ENCODE results near the gene NGB.
"Not testable (repeated sequence)": the region's sequence is repeated elsewhere in the genome, so short reads cannot be mapped to it uniquely, and the experiment has no call there.

Gene NGB

GRCh38 chr14:77306416-77306815 is 35.4 kb upstream of the NGB start:
- Histone ChIP-seq H3K9ac (ENCODE audit: low read depth, low read length) (no peak overlapping the region), H3K4me1 (ENCODE audit: insufficient read depth, low read length) (peaks cover 32% of the 10 kb centered on the region), H3K36me3 (ENCODE audit: insufficient read depth, low read length) (no peaks in the 10 kb centered on the region), H3K9me3 (ENCODE audit: control insufficient read depth, insufficient read depth, low read length) (no peaks in the 10 kb centered on the region)

DNA sequence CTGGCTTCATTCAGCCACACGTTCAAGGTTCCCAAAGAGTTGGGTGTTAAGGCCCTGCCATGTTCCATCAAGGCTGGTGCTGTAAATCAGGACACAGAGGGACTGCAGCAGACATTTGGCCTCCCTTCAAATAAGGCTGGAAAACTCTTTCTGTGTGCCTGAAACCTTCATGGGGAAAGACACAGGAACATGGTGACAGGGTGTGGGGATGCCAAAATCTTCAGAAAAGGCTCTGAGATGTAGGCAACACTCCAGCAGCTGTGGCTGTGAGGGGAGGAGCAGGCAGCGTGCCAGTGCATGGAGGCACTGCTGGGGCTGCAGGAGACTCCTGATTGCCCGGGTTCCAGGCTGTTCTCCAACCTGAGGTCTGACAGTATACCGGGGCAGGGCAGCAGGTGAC is 34.7 kb upstream of the NGB start:
- no peaks in the 10 kb centered on the region for H3K36me3 ChIP-seq (ENCODE audit: insufficient read depth, low read length)
- H3K4me1 ChIP-seq (ENCODE audit: insufficient read depth, low read length), result peaks cover 32% of the 10 kb centered on the region
- H3K9me3 ChIP-seq (ENCODE audit: control insufficient read depth, insufficient read depth, low read length), result no peaks in the 10 kb centered on the region
- no peak overlapping the region for H3K9ac ChIP-seq (ENCODE audit: low read depth, low read length)

DNA sequence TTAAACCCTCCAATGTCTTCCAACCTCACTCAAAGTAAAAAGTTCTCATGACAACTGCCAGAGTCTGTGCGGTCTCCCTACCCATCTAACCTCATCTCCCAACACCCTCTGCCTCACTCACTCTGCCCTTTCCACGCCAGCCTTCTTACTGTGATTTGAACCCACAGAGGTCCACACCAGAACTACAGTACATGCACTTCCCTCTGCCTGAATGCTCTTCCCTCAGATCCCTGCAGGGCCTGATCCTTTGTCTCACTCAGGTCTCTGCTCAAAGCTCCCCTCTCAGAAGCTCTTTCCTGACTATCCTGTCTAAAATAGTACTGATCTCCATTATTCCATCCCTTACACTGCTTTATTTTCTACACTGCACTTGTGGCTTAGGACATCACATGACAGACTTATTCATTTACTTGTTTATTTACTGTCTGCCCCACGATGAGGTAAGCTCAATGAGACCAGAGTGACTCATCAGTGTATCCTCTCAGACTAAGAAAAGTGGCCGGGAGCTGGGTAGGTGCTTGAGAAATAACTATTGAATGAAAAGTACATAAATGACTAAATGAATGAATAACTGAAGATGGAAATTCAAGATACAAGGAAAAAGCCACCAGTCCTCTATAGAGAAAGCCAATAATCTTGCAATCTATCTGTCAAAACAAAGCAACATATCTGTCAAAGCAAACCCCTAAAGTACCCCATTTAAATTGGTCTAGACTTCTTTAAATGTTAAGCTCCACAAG is 32.6 kb upstream of the NGB start:
- H3K9me3 ChIP-seq (ENCODE audit: control insufficient read depth, insufficient read depth, low read length), result no peaks in the 10 kb centered on the region
- no peaks in the 10 kb centered on the region for H3K36me3 ChIP-seq (ENCODE audit: insufficient read depth, low read length)

DNA sequence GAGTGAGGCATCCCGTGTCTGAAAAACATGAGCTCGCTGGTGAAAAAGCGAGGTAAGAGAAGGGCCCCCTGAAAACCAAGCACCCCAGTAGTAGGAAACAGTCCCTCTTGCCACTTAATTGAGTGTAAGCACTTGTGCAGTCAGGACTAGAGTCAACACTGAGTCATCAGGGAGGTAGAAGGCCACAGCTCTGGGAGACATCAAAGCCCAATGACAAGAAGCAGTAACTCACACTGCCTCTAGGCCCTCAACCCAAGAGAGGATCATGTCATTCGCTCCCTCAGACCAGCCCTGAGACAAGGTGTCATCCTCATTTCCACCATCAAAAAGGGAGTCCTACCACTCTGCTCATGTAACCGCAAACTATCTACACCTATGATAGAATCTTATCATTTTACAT is 31.9 kb upstream of the NGB start:
- no peak overlapping the region for H3K9ac ChIP-seq (ENCODE audit: low read depth, low read length)
- peaks cover 32% of the 10 kb centered on the region for H3K4me1 ChIP-seq (ENCODE audit: insufficient read depth, low read length)
- H3K9me3 ChIP-seq (ENCODE audit: control insufficient read depth, insufficient read depth, low read length), result no peaks in the 10 kb centered on the region
- no peaks in the 10 kb centered on the region for H3K36me3 ChIP-seq (ENCODE audit: insufficient read depth, low read length)

More for the DNA sequence above, 32.6 kb upstream of the NGB start:
- no peak overlapping the region for H3K9ac ChIP-seq (ENCODE audit: low read depth, low read length)
- H3K4me1 ChIP-seq (ENCODE audit: insufficient read depth, low read length), result peaks cover 32% of the 10 kb centered on the region

DNA sequence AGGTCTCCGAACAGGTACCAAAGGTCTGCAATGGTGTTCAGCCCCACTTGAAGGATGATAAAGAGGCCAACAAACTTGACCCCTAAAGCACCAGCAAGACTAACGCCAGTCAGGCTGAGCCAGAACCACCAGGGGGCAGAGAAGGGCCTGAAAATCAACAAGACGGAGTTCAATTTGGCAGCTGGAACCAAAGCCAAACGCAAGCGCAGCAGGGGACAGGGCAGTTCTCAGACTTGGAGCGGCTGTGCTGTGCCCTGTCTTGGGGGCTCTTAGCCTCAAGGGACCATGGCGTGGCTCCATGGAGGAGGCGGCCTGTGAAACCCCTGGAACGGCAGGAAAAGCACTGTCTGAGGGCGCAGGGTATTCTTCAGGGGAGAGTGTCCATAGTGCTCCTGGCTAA is 30.1 kb upstream of the NGB start:
- Histone ChIP-seq H3K9ac (ENCODE audit: low read depth, low read length) (no peak overlapping the region), H3K36me3 (ENCODE audit: insufficient read depth, low read length) (no peaks in the 10 kb centered on the region)

DNA sequence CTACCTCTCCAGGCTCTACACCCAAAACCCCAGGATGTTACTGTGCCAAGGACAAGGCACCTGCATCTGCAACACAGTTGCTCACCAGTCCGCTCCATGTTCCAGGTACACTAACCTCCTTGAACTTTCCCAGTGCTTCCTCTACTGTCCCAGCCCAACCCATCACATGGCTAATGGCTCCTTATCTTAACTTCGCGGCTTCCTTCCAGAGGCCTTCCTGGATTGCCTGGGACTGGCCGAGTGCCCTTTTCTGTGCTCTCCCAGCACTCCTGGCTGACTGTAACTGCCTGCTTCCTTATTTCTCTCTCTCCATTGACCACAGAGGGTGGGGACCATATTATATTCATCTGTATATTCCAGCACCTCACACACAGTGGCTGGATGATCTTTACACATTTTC is 28.8 kb upstream of the NGB start:
- no peaks in the 10 kb centered on the region for H3K9me3 ChIP-seq (ENCODE audit: control insufficient read depth, insufficient read depth, low read length)
- no peak overlapping the region for H3K9ac ChIP-seq (ENCODE audit: low read depth, low read length)
- H3K36me3 ChIP-seq (ENCODE audit: insufficient read depth, low read length), result no peaks in the 10 kb centered on the region
- peaks cover 21% of the 10 kb centered on the region for H3K4me1 ChIP-seq (ENCODE audit: insufficient read depth, low read length)

More for the DNA sequence above, 30.1 kb upstream of the NGB start:
- H3K9me3 ChIP-seq (ENCODE audit: control insufficient read depth, insufficient read depth, low read length), result no peaks in the 10 kb centered on the region
- H3K4me1 ChIP-seq (ENCODE audit: insufficient read depth, low read length), result peaks cover 21% of the 10 kb centered on the region

GRCh38 chr14:77296906-77297305 is 25.9 kb upstream of the NGB start:
- H3K4me1 ChIP-seq (ENCODE audit: insufficient read depth, low read length), result peaks cover 4% of the 10 kb centered on the region; the same call in 1 of the 2 replicates
- no peaks in the 10 kb centered on the region for H3K9me3 ChIP-seq (ENCODE audit: control insufficient read depth, insufficient read depth, low read length)
- H3K9ac ChIP-seq (ENCODE audit: low read depth, low read length), result no peak overlapping the region
- H3K36me3 ChIP-seq (ENCODE audit: insufficient read depth, low read length), result no peaks in the 10 kb centered on the region

GRCh38 chr14:77296155-77296554 is 25.1 kb upstream of the NGB start:
- no peak overlapping the region for H3K9ac ChIP-seq (ENCODE audit: low read depth, low read length)
- no peaks in the 10 kb centered on the region for H3K4me1 ChIP-seq (ENCODE audit: insufficient read depth, low read length)
- H3K9me3 ChIP-seq (ENCODE audit: control insufficient read depth, insufficient read depth, low read length), result no peaks in the 10 kb centered on the region
- no peaks in the 10 kb centered on the region for H3K36me3 ChIP-seq (ENCODE audit: insufficient read depth, low read length)

DNA sequence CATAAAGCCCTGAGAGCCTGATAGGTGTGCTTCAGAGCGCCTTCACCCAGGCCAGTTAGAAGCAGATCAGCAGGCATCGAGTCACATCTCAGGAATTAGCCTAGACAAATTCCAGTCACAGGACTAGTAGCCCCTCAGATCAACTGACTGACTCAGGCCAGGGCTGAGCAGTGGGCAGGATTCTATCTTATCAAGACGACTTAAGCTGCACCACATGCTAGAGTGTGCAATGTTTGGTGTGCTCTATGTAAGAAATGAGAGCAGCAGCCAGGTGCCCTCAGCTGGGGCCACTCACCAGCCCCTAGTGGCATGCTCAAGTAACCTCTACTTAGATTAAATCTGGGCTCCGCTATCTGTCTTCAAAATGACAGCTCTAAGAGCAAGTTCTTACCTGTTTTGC is 19.7 kb upstream of the NGB start:
- H3K36me3 ChIP-seq (ENCODE audit: insufficient read depth, low read length), result no peaks in the 10 kb centered on the region; the same call in 1 of the 2 replicates

GRCh38 chr14:77286576-77286975 is 15.6 kb upstream of the NGB start:
- Histone ChIP-seq H3K9me3 (ENCODE audit: control insufficient read depth, insufficient read depth, low read length) (no peaks in the 10 kb centered on the region), H3K4me1 (ENCODE audit: insufficient read depth, low read length) (peaks cover 5% of the 10 kb centered on the region; the same call in 1 of the 2 replicates), H3K9ac (ENCODE audit: low read depth, low read length) (no peak overlapping the region), H3K36me3 (ENCODE audit: insufficient read depth, low read length) (peaks cover 4% of the 10 kb centered on the region)

More for the DNA sequence above, 19.7 kb upstream of the NGB start:
- Histone ChIP-seq H3K9me3 (ENCODE audit: control insufficient read depth, insufficient read depth, low read length) (no peaks in the 10 kb centered on the region), H3K9ac (ENCODE audit: low read depth, low read length) (no peak overlapping the region), H3K4me1 (ENCODE audit: insufficient read depth, low read length) (peaks cover 5% of the 10 kb centered on the region; the same call in 1 of the 2 replicates)

GRCh38 chr14:77284466-77284865 is 13.5 kb upstream of the NGB start:
- Histone ChIP-seq H3K9me3 (ENCODE audit: control insufficient read depth, insufficient read depth, low read length) (no peaks in the 10 kb centered on the region), H3K9ac (ENCODE audit: low read depth, low read length) (no peak overlapping the region), H3K36me3 (ENCODE audit: insufficient read depth, low read length) (peaks cover 4% of the 10 kb centered on the region), H3K4me1 (ENCODE audit: insufficient read depth, low read length) (no peaks in the 10 kb centered on the region)

DNA sequence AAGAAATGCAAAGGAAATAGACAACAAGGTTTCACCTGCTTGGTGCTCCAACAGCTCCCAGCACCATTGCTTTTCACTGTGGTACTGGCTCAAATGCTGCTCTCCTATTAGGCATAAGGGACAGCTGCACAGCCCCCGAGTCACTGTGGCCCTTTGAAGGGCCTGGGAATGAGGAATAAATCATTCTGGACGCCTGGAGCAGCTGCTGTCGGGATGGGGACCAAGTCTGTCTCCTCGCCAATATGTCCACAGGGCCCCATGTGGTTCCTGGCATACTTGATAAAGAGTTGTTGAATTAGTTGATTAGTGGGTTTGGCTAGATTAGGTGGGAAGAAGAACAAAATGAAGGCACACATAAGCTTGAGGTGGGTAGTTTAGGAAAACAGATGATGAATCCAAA is 13.1 kb upstream of the NGB start:
- H3K36me3 ChIP-seq (ENCODE audit: insufficient read depth, low read length), result peaks cover 4% of the 10 kb centered on the region
- H3K9me3 ChIP-seq (ENCODE audit: control insufficient read depth, insufficient read depth, low read length), result no peaks in the 10 kb centered on the region
- H3K4me1 ChIP-seq (ENCODE audit: insufficient read depth, low read length), result no peaks in the 10 kb centered on the region
- no peak overlapping the region for H3K9ac ChIP-seq (ENCODE audit: low read depth, low read length)

DNA sequence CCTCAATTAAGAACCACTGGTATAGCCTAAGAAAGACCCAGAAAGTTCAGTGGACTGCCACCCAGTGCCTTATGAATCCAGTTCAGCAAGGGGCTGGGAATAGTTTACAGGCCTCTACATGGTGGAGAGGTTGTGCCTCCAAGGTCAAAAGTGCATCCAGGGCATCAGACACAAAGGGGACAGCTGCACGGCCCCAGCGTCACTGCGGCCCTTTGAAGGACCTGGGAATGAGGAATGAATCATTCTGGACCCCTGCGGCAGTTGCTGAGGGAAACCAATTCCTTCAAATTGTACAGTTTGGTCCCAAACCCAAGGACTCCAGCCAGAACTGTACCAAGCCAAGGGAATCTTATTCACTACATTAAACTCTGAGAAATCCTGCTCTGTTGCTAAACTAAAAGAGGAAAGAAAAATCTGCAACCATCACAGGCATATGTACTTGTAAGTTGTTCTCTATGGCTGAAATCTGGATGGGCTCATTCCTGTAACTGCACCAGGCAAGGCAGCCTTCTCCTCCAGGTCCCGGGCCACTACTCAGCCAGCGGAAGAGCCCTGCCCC is 10.9 kb upstream of the NGB start:
- Histone ChIP-seq H3K9me3 (ENCODE audit: control insufficient read depth, insufficient read depth, low read length) (no peaks in the 10 kb centered on the region), H3K9ac (ENCODE audit: low read depth, low read length) (no peak overlapping the region), H3K36me3 (ENCODE audit: insufficient read depth, low read length) (peaks cover 4% of the 10 kb centered on the region), H3K4me1 (ENCODE audit: insufficient read depth, low read length) (no peaks in the 10 kb centered on the region)

GRCh38 chr14:77280921-77281320 is 9.9 kb upstream of the NGB start:
- not testable (repeated sequence) for H3K9ac ChIP-seq (ENCODE audit: low read depth, low read length); H3K9me3 ChIP-seq (ENCODE audit: control insufficient read depth, insufficient read depth, low read length); H3K36me3 ChIP-seq (ENCODE audit: insufficient read depth, low read length); H3K4me1 ChIP-seq (ENCODE audit: insufficient read depth, low read length)

DNA sequence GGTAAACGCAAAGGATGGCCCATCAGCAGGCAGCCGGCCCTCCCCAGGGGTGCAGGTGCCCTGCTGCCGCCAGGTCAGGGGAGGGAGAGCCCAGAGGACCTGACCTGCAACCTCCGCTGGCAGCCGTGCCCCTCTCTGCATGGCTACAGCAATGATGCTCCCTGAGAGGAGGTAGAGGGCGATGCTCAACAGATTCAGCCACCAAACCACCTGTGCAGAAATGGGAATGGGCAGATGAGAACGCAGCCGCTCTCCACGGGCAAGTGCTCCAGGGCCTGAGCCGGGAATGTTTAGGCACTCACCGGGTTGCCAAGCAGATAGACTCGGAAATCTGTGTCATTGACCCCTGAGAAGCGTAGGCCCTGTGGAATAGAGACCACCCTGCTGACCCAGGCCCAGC is 8.7 kb upstream of the NGB start:
- H3K9me3 ChIP-seq (ENCODE audit: control insufficient read depth, insufficient read depth, low read length), result no peaks in the 10 kb centered on the region
- H3K9ac ChIP-seq (ENCODE audit: low read depth, low read length), result no peak overlapping the region
- H3K36me3 ChIP-seq (ENCODE audit: insufficient read depth, low read length), result peaks cover under 1% of the 10 kb centered on the region; the same call in 1 of the 2 replicates
- H3K4me1 ChIP-seq (ENCODE audit: insufficient read depth, low read length), result no peaks in the 10 kb centered on the region

All from ES-I3 (cell line).